ENCODE data around the gene GPM6B.

The GPM6B gene

DNA sequence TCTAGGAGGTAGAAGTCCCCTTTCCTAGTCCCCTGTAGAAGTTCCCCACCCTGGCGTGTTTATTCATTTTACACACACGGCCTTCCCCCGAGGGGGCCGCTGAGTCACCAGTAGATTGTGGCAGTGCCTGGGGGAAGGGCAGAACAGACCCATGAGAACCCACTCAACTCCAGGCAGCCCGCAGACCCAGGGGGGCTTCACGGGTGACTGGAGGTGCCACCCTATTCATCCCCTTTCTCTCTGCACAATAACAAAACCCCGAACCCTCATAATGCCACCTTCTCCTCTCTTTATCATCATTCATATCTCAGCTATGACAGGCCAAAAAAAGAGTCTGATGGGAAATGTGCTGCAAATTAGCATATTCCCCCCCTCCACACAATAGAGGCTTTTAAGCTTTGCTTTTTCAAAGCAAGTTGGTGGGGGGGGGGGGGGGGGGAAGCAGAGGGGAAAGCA is 20.4 kb upstream of the GPM6B start:
- no peak for TF ChIP-seq FOXM1 (IDR thresholded peaks at IDR 0.05; ENCODE audit: borderline replicate concordance, low read depth)
- TF ChIP-seq TAF1 (IDR thresholded peaks at IDR 0.05; ENCODE audit: low read depth) = no peak
- TF ChIP-seq ZBTB7A (IDR thresholded peaks at IDR 0.05; ENCODE audit: low read depth) = no peak
- TF ChIP-seq CEBPB (IDR thresholded peaks at IDR 0.05) = no peak
- TF ChIP-seq RAD21 (IDR thresholded peaks at IDR 0.05; ENCODE audit: low read depth) = no peak

DNA sequence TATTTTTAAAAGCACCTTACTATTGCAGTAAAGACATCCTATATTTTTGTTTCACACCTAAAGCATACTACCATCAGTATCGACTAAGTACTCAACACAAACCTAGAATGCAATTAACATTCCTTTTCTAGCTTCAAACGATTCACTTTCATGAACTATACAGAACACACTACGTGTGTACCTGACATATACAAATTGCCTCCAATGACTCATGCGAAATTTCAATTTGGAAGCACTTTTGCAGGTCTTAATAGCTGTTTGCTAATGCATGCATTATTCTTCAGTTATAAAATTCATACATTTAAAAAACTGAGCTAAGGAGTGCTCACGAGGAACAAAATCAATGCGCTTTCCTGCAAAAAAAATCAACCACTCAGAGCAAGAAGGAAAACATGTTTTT is 19.7 kb upstream of the GPM6B start:
- TF ChIP-seq ZBTB7A (IDR thresholded peaks at IDR 0.05; ENCODE audit: low read depth) = no peak
- no peak for TF ChIP-seq EGR1 (IDR thresholded peaks at IDR 0.05)
- no peak for TF ChIP-seq REST (IDR thresholded peaks at IDR 0.05; ENCODE audit: low read depth)
- TF ChIP-seq YY1 (IDR thresholded peaks at IDR 0.05; ENCODE audit: low read depth) = no peak
- no peak for TF ChIP-seq NFIC (IDR thresholded peaks at IDR 0.05)
- TF ChIP-seq, protein P1, sequence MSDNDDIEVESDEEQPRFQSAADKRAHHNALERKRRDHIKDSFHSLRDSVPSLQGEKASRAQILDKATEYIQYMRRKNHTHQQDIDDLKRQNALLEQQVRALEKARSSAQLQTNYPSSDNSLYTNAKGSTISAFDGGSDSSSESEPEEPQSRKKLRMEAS (IDR thresholded peaks at IDR 0.05) = no peak
- no peak for TF ChIP-seq TCF12 (IDR thresholded peaks at IDR 0.05; ENCODE audit: low read depth)
- no peak for TF ChIP-seq TEAD4 (IDR thresholded peaks at IDR 0.05)
- TF ChIP-seq TAF1 (IDR thresholded peaks at IDR 0.05; ENCODE audit: low read depth) = no peak
- no peak for TF ChIP-seq CEBPB (IDR thresholded peaks at IDR 0.05)
- no peak for TF ChIP-seq CREB1 (IDR thresholded peaks at IDR 0.05; ENCODE audit: low read depth)
- no peak for TF ChIP-seq RAD21 (IDR thresholded peaks at IDR 0.05; ENCODE audit: low read depth)
- TF ChIP-seq USF1 (IDR thresholded peaks at IDR 0.05) = no peak
- TF ChIP-seq FOXM1 (IDR thresholded peaks at IDR 0.05; ENCODE audit: borderline replicate concordance, low read depth) = no peak
- TF ChIP-seq EP300 (IDR thresholded peaks at IDR 0.05; ENCODE audit: borderline replicate concordance) = no peak

DNA sequence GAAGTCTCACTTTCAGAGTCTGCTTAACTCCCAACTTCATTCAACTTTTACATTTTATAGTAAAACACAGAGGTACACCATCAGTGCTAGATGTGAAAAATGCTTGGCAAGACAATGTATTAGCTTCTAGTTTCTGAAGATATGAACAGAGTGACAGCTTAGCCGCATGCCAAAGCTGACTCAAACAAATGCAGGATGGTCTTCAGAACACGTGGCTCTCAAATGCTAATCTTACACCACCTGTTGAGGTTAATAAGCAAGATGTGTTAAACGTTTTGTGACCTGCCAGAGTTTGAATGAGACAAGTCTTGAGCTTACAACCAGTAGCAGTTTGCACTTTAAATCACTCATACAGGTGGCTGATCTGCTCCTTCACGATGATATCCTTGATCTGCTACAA is 18.9 kb upstream of the GPM6B start:
- TF ChIP-seq FOXM1 (IDR thresholded peaks at IDR 0.05; ENCODE audit: borderline replicate concordance, low read depth) = no peak
- TF ChIP-seq REST (IDR thresholded peaks at IDR 0.05; ENCODE audit: low read depth) = no peak
- no peak for TF ChIP-seq CEBPB (IDR thresholded peaks at IDR 0.05)
- no peak for TF ChIP-seq TEAD4 (IDR thresholded peaks at IDR 0.05)
- TF ChIP-seq EGR1 (IDR thresholded peaks at IDR 0.05) = no peak
- TF ChIP-seq ZBTB7A (IDR thresholded peaks at IDR 0.05; ENCODE audit: low read depth) = no peak
- TF ChIP-seq CREB1 (IDR thresholded peaks at IDR 0.05; ENCODE audit: low read depth) = no peak
- TF ChIP-seq, protein P1 (IDR thresholded peaks at IDR 0.05) = no peak
- no peak for TF ChIP-seq USF1 (IDR thresholded peaks at IDR 0.05)
- no peak for TF ChIP-seq NFIC (IDR thresholded peaks at IDR 0.05)
- no peak for TF ChIP-seq TAF1 (IDR thresholded peaks at IDR 0.05; ENCODE audit: low read depth)
- no peak for TF ChIP-seq TCF12 (IDR thresholded peaks at IDR 0.05; ENCODE audit: low read depth)

DNA sequence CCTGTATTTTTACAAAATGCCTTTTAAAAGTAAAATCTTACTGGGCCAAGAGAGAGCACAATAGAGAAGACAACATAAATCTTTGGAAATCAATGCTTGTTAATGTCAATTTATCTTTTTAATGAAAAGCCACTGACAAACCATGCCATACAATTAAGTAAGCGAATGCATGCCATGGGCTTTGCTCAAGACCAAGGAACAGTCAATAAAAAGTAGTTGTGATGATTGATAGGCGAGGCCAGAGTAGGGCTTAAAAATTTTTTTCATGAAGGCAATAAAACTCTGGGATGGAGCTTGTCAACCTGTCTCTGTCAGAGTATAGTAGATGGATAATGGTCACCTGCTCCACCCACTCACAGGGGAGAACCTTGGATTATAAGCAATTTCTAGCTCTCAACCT is 17.5 kb upstream of the GPM6B start:
- TF ChIP-seq, protein P1 (IDR thresholded peaks at IDR 0.05) = no peak
- TF ChIP-seq FOXM1 (IDR thresholded peaks at IDR 0.05; ENCODE audit: borderline replicate concordance, low read depth) = no peak
- no peak for TF ChIP-seq ZBTB7A (IDR thresholded peaks at IDR 0.05; ENCODE audit: low read depth)
- no peak for TF ChIP-seq CREB1 (IDR thresholded peaks at IDR 0.05; ENCODE audit: low read depth)
- TF ChIP-seq TAF1 (IDR thresholded peaks at IDR 0.05; ENCODE audit: low read depth) = no peak

DNA sequence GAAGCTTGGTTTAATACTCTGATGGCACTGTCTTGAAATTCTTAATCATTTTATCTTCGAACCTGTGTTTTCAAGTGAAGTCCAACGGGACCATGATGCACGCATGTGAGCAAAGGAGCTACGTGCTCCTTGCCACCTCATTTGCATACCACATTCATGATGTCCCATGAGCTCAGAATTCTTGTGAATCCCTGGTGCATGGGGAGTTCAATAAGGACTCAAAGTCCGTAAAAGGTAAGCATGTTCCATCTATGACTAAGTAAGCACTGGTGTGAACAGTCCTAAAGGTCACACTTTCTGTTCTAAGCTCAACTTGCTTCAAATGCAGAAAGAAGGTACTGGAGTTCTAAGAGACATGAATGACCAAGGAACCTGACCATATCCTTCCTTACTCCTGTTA is 13.1 kb upstream of the GPM6B start:
- TF ChIP-seq NFIC (IDR thresholded peaks at IDR 0.05) (no peak), RAD21 (IDR thresholded peaks at IDR 0.05; ENCODE audit: low read depth) (no peak), ZBTB7A (IDR thresholded peaks at IDR 0.05; ENCODE audit: low read depth) (no peak), TEAD4 (IDR thresholded peaks at IDR 0.05) (no peak), USF1 (IDR thresholded peaks at IDR 0.05) (no peak), CREB1 (IDR thresholded peaks at IDR 0.05; ENCODE audit: low read depth) (no peak), FOXM1 (IDR thresholded peaks at IDR 0.05; ENCODE audit: borderline replicate concordance, low read depth) (no peak)
- TF ChIP-seq, protein P1 (IDR thresholded peaks at IDR 0.05) = no peak

All from Ishikawa (cell line).